HG03045 (cell line): Measurements from ENCODE around the gene CCDC188.

ENCODE experiments used
- ATAC-seq: cut with Tn5 transposase; IDR thresholded peaks from one replicate; pipeline ENCODE4 v1.9.1; 2021; ENCODE audit warnings: mild to moderate bottlenecking, moderate library complexity; ENCODE audit not compliant: unreplicated experiment

Gene CCDC188

GRCh38 chr22:20123366-20124082, 27.3 kb downstream of the CCDC188 start:
- ATAC-seq = no peak

DNA sequence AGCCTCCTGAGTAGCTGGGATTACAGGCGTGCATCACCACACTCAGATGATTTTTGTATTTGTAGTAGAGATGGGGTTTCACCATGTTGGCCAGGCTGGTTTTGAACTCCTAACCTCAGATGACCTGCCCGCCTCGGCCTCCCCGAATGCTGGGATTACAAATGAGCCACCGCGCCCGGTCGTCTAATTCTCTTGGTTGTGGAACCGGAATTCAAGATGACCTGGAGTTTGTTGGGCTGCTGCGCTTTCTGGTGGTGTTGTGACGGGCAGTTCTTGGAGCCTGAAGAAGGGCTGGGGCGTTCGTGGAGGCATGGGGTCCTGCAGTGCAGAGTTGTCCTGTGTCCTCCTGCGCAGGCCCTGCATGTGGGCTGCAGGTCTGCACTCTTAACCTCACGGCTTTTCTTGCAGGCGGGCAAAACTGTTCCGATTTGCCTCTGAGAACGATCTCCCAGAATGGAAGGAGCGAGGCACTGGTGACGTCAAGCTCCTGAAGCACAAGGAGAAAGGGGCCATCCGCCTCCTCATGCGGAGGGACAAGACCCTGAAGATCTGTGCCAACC, 28.9 kb downstream of the CCDC188 start:
- no peak for ATAC-seq

DNA sequence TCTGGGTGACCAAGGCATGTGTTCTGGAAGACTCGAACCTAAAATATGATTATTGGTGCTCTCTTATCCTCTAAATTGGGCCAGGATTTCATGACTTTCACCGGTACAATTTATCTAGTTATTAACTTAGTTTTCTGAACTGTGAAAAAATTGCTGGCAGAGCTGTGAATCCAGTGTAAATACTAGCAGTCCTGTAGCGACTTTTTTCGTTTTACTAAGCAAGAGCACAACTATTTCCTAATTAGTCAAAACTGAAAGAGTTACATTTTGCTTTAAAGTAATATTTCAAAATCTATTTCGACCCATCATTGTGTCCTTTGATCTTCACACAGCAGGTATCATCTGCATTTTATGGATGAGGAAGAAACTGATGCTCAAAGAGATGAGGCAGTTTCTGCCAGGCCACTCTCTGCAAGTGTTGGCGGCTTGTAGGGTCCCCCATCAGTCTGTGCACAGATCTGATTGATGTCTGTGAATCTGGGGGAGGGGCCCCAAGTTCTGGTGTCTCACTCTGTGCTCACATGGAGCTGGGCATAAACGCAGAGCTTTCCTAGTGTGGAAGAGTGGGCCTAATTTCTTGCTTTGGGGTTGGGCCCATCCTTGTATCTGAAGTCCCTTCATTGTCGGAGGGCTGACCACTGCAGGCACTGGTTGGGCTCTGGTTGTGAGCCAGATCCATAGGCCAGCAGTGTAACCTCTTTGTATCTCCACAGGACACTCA, 32.4 kb downstream of the CCDC188 start:
- ATAC-seq = no peak

DNA sequence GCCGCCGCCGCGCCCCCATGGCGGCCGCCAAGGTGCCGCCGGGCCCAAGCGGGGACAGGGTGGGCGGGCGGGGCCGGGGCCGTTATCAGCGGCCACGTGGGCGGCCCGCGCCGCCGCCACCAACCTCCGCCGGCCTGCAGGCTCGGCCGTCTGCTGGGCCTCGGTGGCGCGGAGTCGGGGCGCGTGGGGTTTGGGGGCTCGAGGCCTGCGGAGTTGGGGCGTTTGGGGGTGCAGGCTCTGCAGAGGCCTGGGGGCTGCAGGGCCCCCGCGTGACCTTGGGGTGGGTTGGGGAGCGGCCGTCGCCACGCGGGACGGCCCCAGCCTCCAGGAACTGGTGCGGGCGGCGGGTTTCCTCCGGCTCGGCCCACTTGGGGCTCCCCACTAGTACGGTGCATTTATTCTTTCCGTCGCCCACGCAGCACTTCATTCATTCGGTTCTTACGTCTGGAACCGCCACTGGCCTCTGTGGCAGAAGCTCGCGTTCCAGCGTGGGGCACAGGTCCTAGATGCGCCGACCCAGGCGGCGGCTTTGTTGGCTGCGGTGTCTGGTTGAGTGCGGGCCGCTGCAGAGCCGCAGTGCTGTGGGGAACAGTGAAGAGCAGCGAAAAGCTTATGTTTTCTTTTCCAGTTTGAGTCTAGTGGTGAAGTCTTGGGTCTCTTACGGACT, 33.1 kb downstream of the CCDC188 start:
- peak; percentile 20 for ATAC-seq

GRCh38 chr22:20116951-20117632, 33.8 kb downstream of the CCDC188 start, which contains the start of gene TRMT2A:
Gene TRMT2A (minus strand): TSS chr22:20117226. CDS start chr22:20116906, 320 bp downstream.
- ATAC-seq = peak; percentile 75

DNA sequence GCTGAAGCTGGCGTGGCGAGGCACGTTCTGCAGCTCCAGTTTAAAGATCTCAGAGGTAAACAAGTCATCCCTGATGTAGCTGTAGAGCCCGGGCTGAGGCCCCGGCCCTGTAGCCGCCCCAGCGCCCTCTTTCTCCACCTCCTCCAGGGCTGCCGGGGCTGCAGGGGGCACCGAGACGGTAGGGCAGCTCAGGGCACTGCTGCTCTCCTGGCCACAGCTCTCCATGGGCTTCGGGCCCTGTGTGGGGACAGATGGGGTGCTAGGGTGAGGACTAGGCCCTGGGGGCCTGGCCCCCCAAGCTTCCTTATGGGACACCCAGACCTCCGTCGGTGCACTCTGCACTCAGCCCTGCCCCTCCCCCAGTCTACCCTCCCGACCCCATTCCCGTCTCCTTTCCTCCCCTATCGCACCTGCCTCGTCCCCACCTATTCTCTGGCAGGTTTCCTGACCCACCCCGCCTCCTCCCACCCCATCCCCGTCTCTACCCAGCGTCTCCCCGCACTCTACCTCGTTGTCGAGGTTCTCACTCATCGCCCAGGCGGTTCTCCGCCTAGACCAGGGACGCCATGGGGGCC, 34.4 kb downstream of the CCDC188 start:
- ATAC-seq = no peak

GRCh38 chr22:20115691-20116375, 35.0 kb downstream of the CCDC188 start, which contains the start of gene RANBP1:
Gene RANBP1 (plus strand): TSS chr22:20116104. CDS start chr22:20116185, 81 bp downstream.
- ATAC-seq = no peak

- no peak for ATAC-seq
Observed at GRCh38 chr22:20114506-20115475, 36.1 kb downstream of the CCDC188 start.

DNA sequence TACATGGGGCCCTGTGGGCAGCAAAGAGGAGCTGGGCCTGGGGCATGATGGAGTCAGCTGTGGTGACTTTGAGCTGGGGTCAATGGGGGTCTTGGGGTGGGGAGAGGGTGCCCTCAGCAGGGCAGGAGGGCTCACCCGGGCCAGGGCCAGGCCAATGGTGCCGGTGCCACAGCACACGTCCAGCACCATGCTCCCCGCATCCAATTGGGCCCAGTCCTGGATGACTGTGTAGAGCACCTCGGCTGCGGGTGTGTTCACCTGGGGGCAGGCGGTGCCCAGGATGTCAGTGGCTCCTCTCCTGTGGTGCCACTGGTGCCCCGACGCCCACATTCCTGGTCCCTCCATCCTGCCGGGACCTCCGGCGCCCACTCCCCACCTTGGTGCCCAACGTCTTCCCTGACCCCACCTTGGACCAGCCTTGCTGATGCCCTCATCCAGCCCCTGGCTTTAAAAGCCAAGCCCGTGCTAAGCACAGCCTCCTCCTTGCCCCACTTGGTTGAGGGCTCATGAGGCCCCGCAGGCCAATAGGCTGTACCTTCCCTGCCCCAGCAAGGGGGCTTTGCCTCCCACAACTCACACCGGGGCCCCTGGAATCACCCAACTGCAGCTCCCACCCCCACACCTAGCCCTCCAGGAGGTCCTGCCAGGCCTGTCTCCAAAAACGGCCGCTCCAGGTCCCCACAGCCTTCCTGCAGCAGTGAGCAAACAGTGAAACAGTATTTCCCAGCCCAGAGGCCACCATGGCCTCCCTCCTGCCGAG, 37.1 kb downstream of the CCDC188 start:
- ATAC-seq = no peak

DNA sequence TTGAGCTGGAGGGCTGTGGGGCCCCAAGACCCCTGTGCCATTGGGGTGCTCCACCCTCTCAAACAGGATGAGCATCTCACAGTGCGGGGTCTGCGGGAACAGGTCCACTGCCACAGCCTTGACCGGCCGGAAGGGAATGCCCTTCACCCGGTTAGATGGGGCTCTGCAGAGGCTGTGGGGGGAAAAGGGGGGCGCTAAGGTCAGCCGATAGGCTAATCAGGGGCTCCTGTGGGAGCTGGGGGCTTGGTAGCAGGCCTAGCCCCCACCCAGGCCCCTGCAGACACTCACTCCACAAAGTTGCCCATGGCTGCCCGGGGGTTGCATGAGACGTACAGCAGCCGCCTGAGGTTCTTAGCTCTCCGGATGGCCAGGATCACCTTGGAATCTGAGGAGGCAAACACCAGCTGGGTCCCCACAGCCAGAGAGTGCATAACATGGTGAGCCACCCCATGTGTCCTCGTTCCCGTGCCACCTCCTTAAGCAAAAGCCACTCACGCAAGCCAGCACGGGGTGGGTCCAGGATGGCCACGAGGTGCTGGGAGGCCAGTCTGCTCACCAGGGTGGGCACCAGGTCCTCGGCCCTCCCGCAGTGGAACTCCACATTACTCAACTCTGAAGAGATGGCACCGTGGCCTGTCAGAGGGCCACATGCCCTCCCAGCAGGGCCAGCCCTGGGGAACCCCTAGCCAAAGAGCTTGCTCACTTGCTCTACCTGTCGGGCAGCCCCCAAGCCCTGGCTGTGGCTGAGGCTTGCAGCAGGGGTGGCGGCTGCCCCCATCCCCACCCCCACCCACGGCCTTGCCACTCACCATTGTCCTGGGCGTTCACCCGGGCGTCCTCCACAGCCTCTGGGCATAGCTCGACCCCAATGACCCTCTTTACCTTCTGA, 38.0 kb downstream of the CCDC188 start:
- no peak for ATAC-seq

- ATAC-seq = no peak
Observed at GRCh38 chr22:20111689-20112622, 38.9 kb downstream of the CCDC188 start.

DNA sequence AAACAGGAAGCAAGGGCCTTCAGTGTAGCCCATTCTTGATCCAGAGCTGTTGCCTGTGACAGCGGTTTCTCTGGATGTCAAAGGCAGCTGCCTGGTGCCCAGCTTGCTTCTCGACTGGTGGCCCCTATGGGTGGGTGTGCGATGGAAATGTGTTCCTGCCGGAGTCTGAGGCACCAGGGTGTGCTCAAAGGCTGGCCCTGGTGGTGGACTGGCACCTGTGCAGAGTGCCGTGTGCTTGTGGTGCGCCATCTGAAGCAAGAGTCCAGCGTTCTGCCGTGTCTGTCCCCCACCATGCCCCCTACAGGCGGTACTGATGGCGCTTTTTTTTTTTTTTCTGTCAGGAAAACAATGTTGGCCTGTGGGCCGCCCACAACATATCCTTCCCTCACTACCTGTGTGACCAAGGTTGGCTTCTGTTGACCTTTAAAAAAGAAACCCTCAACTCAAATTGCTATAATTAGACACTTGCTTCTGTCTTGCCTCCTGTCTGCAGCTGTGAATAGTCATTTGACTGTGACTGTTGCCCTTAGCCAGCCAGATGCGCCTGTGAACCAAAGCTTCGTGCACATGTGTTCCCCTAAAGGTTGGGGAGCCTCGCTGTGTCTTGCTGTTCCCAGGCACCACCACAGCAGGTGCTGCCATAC, 39.7 kb downstream of the CCDC188 start:
- no peak for ATAC-seq

GRCh38 chr22:20110359-20110985, 40.4 kb downstream of the CCDC188 start:
- no peak for ATAC-seq

- no peak for ATAC-seq
Observed at GRCh38 chr22:20109411-20110358, 41.2 kb downstream of the CCDC188 start.
